Activated CD4-positive, alpha-beta T cell treated with anti-CD3 and anti-CD28 coated beads, Interleukin-2, Interleukin-4, amounts not matched to agents 100 ng/mL and 50 ng/mL, durations not matched to agents 16 hours and 8 hours (primary cell): ENCODE measurements around the gene YRDC.
"Not testable (repeated sequence)": the region's sequence is repeated elsewhere in the genome, so short reads cannot be mapped to it uniquely, and the experiment has no call there.

ENCODE experiments used
- DNase-seq: peaks from one replicate; pipeline ENCODE4 v3.0.0-alpha.2; 2020; ENCODE audit warnings: low spot score

YRDC gene

GRCh38 chr1:37771440-37771839 is 36.6 kb downstream of the YRDC start:
- not testable (repeated sequence) for DNase-seq

- no peak for DNase-seq
These were observed 40.5 kb downstream of the YRDC start for GRCh38 chr1:37767488-37767887.

- DNase-seq, result no peak
These were observed 41.9 kb downstream of the YRDC start for GRCh38 chr1:37765916-37766664.

GRCh38 chr1:37764888-37765441 is 43.0 kb downstream of the YRDC start, which contains the start of gene EPHA10:
Gene EPHA10 (minus strand): TSS chr1:37765120. CDS start chr1:37765066, 54 bp downstream.
- DNase-seq, result no peak

GRCh38 chr1:37764414-37764825 is 43.6 kb downstream of the YRDC start:
- peak; percentile 46 for DNase-seq

- DNase-seq, result no peak
These were observed 44.1 kb downstream of the YRDC start for GRCh38 chr1:37763791-37764413.

DNA sequence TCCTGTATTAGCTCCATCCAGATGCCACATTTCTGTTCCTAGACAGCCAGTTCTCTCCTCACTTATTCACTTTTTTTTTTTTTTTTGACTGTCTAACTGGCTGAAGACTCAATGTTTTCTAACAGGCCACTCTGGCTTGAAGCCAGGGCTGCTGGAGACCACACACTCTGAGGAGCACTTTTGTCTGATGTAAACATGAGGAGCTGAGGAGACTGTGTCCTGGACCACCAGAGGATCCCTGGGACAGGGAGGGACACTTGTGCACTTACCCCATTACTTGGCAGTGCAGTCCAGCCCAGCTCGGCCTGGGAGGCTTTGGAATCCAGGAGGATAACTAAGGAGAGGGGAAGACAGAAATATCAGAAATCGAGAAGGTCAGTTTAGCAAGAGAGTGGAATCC is 45.5 kb downstream of the YRDC start:
- no peak for DNase-seq

DNA sequence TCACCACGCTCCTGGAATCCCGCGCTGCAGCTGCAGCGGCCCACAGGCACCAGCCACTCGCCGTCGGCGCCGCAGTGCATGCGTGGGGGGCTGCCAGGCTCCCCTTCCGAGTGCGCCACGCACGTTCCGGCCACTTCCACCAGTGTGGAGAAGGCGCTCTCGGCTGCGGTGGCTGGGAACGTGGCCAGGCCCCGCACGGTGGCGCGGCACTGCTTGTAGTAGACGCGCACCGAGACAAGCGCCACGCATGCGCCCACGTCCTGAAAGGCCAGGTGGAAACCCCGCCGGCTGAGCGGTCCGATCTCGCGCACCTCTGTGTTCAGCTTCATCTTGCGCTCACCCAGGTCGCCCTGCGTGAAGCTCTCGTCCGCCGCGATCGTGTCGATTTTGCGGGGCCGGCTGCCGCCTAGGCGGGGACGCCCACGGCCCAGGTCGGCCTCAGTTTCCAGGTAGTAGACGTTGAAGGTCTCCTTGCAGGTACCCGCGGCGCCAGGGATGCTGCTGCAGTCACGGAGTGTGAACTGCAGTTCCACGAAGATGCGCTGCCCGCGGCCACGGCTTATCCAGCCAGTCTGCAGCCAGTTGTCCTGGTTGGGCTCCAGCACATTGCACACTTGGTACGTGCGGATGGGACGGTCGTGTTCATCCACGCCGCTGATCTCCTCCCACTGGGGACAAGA is 46.5 kb downstream of the YRDC start:
- DNase-seq, result no peak

GRCh38 chr1:37759451-37759850 is 48.6 kb downstream of the YRDC start:
- DNase-seq, result no peak

- no peak for DNase-seq
These were observed 52.0 kb downstream of the YRDC start for GRCh38 chr1:37755951-37756560.

DNA sequence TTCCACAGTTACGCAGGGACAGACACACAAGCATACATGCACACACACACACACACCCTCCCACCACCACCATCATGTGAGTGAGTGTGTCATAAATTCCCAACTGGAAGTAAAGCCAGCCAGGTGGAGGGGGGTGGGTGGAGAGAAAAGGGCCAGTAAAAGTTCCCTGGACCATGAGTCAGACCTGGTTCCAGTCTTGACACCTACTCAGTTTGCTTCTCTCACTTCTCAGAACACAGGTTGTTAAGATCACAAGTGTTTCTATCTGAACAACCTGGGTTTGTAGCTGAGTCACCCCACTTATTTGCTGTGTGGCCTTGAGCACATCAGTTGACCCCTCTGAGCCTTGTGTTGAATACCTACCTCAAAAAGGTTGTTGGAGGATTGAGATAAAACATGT is 52.7 kb downstream of the YRDC start:
- DNase-seq, result peak; percentile 76

- DNase-seq, result no peak
These were observed 54.3 kb downstream of the YRDC start for GRCh38 chr1:37753473-37754321.
